HG02943 (cell line): ENCODE data around the gene SUSD6.

Source experiments
- ATAC-seq: cut with Tn5 transposase; IDR thresholded peaks from one replicate; pipeline ENCODE4 v1.9.1; 2021; ENCODE audit warnings: mild to moderate bottlenecking, low read depth, moderate library complexity; ENCODE audit not compliant: unreplicated experiment

The SUSD6 gene

DNA sequence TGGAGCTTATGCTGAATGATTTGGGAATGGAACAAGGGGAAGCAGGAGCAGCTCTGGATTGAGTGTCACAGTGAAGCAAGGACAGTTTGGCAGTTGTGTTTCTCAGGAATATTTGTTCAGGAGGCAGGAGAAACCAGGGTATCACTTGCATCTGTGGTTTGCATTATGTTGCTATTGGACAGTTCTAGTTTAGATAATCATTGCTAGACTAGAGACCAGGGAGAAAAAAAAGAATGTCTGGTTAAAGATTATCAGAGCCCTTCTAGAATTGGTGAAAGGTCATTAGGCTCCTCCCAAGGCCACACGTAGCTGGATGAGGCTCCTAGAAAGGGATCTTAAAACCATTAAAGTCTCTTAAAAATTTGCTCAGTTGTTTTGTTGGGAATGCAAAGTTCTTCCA, 138.6 kb downstream of the SUSD6 start:
- no peak for ATAC-seq

- ATAC-seq = no peak
These were observed 139.1 kb downstream of the SUSD6 start for GRCh38 chr14:69750495-69750894.

GRCh38 chr14:69752773-69753172, 141.4 kb downstream of the SUSD6 start:
- ATAC-seq = no peak

DNA sequence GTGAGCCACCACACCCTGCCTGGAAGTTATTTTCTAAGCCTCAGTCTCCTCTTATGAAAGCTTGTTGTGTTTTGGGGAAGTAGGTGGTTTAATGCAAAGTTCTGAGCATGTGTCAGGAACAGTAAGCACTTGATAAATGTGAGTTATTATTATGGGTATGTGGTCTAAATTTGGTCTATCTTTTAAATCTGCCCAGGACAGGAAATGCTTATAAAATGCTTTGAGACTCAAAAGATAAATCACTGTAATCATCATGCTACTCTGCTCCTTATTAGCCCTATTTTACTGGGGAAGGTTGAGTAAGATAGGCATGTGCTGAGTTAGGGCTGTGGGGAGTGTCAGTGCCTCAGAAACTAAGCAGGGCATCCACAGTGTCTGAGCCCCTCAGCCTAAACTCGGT, 142.5 kb downstream of the SUSD6 start:
- no peak for ATAC-seq

DNA sequence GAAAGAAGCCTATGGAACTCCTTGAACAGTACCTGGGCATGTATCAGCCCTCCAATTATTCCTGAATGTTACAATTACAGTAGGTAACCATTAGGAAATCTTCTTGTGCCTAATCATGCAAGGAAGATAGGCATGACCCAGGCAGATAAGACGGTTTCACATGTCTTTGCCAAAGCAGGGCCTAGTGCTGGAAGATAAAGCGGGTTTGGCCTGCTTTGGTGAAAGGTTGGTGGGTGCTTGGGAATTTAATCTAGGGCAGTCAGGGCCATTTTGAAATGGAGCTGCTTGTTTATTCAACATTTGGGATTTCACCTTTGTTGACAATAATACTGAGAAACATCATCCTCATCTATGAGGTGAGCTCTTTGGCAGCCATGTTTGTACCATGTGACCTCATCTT, 143.1 kb downstream of the SUSD6 start:
- ATAC-seq = no peak

DNA sequence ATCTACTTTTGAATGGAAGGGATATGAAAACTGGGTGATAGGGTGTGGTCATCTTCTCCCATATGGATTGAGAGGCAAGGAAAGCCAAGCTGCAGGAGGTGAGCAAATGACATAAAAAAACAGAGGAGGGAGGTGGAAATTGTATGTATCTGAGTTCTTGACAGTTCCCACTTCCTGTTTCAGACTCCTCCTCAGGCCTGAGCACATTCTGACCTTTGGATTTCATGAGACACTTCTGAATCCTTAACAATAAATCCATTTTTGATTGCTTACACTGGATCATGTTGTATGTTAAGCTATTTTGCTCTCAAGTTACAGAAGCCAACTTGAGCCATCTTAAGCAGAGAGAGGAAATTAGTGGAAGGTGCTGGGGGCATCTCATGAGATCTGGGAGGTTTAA, 143.9 kb downstream of the SUSD6 start:
- no peak for ATAC-seq

- no peak for ATAC-seq
These were observed 144.4 kb downstream of the SUSD6 start for GRCh38 chr14:69755784-69756183.

GRCh38 chr14:69756298-69756697, 144.9 kb downstream of the SUSD6 start:
- no peak for ATAC-seq

GRCh38 chr14:69760810-69761209, 149.4 kb downstream of the SUSD6 start:
- ATAC-seq = no peak

DNA sequence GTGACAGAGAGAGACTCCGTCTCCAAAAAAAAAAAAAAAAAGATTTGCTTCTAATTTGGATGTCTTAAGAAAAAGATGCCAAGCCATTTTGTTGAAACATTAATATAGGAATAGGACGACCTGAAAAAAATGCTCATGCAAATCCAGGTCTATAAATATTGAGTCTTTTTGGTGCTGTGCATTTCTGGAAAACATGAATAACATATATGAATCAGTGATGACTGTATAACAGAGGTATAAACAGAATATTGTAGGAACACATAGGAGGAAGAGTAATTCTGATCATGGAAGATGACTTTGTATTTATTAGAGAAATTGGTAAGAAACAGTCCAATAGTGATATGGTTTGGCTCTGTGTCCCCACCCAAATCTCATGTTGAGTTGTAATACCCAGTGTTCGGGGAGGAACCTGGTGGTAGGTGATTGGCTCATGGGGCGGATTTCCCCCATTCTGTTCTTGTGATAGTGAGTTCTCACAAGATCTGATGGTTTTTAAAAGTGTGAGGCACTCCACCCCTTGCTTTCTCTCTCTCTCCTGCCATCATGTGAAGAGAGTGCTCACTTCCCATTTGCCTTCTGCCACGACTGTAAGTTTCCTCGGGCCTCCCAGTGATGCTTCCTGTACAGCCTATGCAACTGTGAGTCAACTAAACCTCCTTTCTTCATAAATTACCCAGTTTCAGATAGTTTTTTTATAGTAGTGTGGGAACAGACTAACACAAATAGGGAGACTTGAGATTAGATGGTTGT, 152.5 kb downstream of the SUSD6 start:
- no peak for ATAC-seq
